Tibial nerve (tissue), 4 donors: ENCODE data around the gene PROB1. TPM values are rescaled to one million over a fixed set of nuclear protein-coding genes. Genes with fewer than 3 reads are reported as not detected.
"Not testable (repeated sequence)": the region's sequence is repeated elsewhere in the genome, so short reads cannot be mapped to it uniquely, and the experiment has no call there.

Experiments used
- DNase-seq, 2 donors: peaks; one replicate each; pipeline ENCODE4 v3.0.0-alpha.2; 2019; ENCODE audit warnings: low spot score in 2 of 2
- H3K27ac ChIP-seq, 4 donors: fragments of 200-600 bp; sonication (generic) in 3 of 4; one replicate each; pipeline ENCODE4 v1.5.1; 2017 to 2019; ENCODE audit warnings: mild to moderate bottlenecking in 1 of 4
- H3K27me3 ChIP-seq, 2 donors: fragments of 200-600 bp; sonication (generic) in 1 of 2; one replicate each; pipeline versions ENCODE4 v1.5.1 to v1.6.0; 2017 to 2019
- H3K36me3 ChIP-seq, 3 donors: fragments of 200-600 bp; sonication (generic); one replicate each; pipeline ENCODE4 v1.5.1; 2018 to 2019
- H3K4me1 ChIP-seq, 4 donors: fragments of 200-600 bp; sonication (generic) in 3 of 4; one replicate each; pipeline ENCODE4 v1.5.1; 2017 to 2019
- H3K4me3 ChIP-seq, 4 donors: fragments of 200-600 bp; sonication (generic) in 3 of 4; one replicate each; pipeline ENCODE4 v1.5.1; 2017 to 2019; ENCODE audit warnings: mild to moderate bottlenecking in 1 of 4, moderate library complexity in 1 of 4
- H3K9me3 ChIP-seq, 4 donors: fragments of 200-600 bp; sonication (generic) in 3 of 4; one replicate each; pipeline ENCODE4 v1.5.1; 2017 to 2019
- EP300 ChIP-seq, 2 donors: sonication (generic); formaldehyde crosslinking; IDR thresholded peaks; one replicate each; pipeline ENCODE4 v1.6.1; 2017; ENCODE audit warnings: antibody characterized with exemption in 2 of 2, mild to moderate bottlenecking in 1 of 2
- POLR2A ChIP-seq, 2 donors: fragments of 450-650 bp; IDR thresholded peaks; one replicate each; pipeline ENCODE4 v1.6.1; 2017; ENCODE audit warnings: antibody characterized with exemption in 2 of 2, mild to moderate bottlenecking in 2 of 2, moderate library complexity in 2 of 2
- WGBS, 2 donors: methylation state at CpG; one replicate each; pipeline ENCODE4 v1.1.5; 2018; 5-methylcytosine and 5-hydroxymethylcytosine counted together
- total RNA-seq, 4 donors: library from RNA; depleted of rRNA; stranded (reverse); fragments of >200 nt; gene quantifications; one replicate each; pipeline ENCODE4 v1.1.0, GENCODE V29; 2016
- TF ChIP-seq, protein P1 (sequence below), 5 experiments: fragments of 200-600 bp in 3 of 5; fragments of 450-650 bp in 2 of 5; sonication (generic) in 3 of 5; IDR thresholded peaks; one replicate each; pipeline ENCODE4 v1.5.1; 2016 to 2019; ENCODE audit warnings: antibody characterized with exemption in 5 of 5, mild to moderate bottlenecking in 3 of 5, moderate library complexity in 2 of 5

Gene PROB1
- total RNA-seq, 4 donors from 2014 or later, result 0.63 to 3.6 (median 1.3) TPM

DNA sequence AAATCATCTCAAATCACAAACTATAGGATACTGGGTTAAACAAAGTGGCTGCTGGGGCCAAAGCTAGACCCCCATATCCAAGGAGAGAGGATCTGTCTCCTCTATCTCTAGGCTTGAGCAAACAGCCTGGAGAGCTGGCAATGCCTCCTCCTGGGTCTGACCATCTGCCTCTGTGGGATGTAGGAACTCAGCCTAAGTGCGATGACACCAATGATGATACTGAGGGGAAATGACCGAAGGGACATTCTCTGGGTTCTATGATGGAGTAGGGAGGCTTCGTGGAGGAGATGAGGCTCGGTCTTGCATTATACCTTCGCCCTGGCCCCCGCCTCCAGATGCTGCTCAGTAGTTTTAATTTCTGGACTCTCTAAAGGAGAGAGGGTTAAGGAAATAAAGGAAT lies 18.2 kb upstream of the PROB1 start:
- Histone ChIP-seq H3K27me3 (no peaks in the 10 kb centered on the region), H3K9me3 (no peaks in the 10 kb centered on the region), H3K36me3 (peaks cover 0 to 36% (median 0%) of the 10 kb centered on the region in 3 donors), H3K4me1 (peaks cover 0 to 36% (median 12%) of the 10 kb centered on the region in 4 donors), H3K27ac (peak overlapping the region in 2 of 4 donors; percentile 81 to 83), H3K4me3 (no peak overlapping the region)
- 95 to 97% methylated on average over 6 of the region's 6 CpGs for WGBS, 2 donors
- no peak for DNase-seq
- TF ChIP-seq, protein P1, sequence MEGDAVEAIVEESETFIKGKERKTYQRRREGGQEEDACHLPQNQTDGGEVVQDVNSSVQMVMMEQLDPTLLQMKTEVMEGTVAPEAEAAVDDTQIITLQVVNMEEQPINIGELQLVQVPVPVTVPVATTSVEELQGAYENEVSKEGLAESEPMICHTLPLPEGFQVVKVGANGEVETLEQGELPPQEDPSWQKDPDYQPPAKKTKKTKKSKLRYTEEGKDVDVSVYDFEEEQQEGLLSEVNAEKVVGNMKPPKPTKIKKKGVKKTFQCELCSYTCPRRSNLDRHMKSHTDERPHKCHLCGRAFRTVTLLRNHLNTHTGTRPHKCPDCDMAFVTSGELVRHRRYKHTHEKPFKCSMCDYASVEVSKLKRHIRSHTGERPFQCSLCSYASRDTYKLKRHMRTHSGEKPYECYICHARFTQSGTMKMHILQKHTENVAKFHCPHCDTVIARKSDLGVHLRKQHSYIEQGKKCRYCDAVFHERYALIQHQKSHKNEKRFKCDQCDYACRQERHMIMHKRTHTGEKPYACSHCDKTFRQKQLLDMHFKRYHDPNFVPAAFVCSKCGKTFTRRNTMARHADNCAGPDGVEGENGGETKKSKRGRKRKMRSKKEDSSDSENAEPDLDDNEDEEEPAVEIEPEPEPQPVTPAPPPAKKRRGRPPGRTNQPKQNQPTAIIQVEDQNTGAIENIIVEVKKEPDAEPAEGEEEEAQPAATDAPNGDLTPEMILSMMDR (IDR thresholded peaks at IDR 0.05), result no peak
- TF ChIP-seq POLR2A (IDR thresholded peaks at IDR 0.05) (no peak), EP300 (IDR thresholded peaks at IDR 0.05) (no peak)

DNA sequence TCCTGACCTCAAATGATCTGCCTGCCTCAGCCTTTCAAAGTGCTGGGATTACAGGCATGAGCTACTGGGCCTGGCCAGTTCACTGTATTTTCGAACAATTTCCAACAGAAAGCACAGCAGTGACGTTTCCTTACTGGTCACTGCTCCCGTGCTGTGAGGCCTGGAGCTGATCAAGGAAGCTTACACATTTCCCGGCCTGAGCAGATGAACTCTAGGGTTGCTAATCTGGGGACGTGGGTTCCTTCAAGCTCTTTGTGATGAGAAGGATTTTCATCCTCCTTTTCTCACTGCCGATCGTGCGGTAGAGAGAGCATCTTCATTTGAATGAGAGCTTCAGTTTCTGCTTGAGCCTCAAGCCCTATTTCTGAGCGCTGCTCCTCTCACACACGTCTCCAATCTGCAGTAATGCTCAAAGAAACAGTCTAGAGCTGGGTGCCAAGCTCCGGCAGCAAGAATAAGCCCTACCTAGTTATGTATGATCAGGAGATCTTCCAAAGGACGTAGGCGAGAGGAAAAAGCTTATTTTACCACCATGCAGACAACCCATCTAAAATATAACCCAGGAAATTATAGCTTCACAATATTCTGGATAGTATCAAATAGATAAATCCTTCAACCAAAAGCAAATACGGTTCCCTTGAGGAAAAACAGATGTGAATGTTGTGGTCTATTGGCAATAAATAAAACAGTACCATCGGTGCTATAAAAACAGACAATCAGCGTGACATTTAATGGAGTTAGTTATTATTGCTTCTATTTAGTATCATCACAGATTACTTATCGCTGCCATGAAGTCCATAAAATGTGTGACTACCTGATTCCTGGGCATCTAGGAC lies 16.3 kb upstream of the PROB1 start:
- H3K27ac ChIP-seq, result peak overlapping the region in 2 of 4 donors; percentile 32 to 35
- no peak overlapping the region for H3K4me3 ChIP-seq
- H3K27me3 ChIP-seq, result no peaks in the 10 kb centered on the region
- TF ChIP-seq, protein P1 (IDR thresholded peaks at IDR 0.05), result no peak
- DNase-seq, result no peak
- H3K36me3 ChIP-seq, result peaks cover 0 to 24% (median 0%) of the 10 kb centered on the region in 3 donors
- peaks cover 0 to 23% (median 10%) of the 10 kb centered on the region in 4 donors for H3K4me1 ChIP-seq
- no peaks in the 10 kb centered on the region for H3K9me3 ChIP-seq
- WGBS, 2 donors, result 71 to 81% methylated on average over 17 of the region's 17 CpGs

DNA sequence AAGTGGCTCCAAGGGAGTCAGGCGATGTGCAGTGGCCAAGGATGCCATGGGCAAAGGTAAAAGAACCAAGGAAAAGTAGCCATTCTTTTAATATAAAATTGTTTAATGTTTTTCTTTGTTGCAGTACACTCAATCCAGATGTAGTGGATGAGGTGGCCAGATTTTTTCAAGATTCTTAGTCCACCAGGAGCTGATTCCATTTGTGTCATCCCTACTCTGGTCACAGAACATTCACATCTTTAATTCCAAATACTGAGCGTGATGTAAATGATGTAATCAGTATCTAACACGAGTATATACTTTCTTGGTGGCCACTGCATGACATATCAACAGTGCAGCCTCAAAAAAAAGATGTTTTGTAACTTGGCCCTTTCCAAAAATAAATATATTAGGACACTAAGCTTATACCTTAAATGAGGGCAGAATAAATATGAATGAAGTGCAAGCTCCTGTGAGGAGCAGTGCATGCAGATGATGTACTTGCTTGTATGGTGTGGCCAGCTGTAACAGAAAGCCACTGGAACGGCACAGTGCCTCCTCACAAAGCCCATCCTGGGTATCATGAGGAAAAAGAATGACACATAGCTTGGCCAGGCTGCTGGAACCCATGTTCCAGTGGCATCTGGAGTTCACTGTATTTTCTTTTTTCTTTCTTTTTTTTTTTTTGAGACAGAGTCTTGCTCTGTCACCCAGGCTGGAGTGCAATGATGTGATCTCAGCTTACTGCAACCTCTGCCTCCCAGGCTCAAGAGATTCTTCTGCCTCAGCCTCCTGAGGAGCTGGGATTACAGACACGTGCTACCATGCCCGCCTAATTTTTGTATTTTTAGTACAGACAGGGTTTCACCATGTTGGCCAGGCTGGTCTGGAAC lies 15.5 kb upstream of the PROB1 start:
- WGBS, 2 donors, result 52 to 61% methylated on average over 6 of the region's 6 CpGs
- Histone ChIP-seq H3K4me1 (peaks cover 0 to 15% (median 4%) of the 10 kb centered on the region in 4 donors), H3K36me3 (peaks cover 0 to 24% (median 0%) of the 10 kb centered on the region in 3 donors), H3K27ac (peak overlapping the region in 2 of 4 donors; percentile 32 to 35), H3K4me3 (no peak overlapping the region), H3K9me3 (no peaks in the 10 kb centered on the region), H3K27me3 (no peaks in the 10 kb centered on the region)
- no peak for DNase-seq
- TF ChIP-seq POLR2A (IDR thresholded peaks at IDR 0.05), result no peak
- TF ChIP-seq, protein P1 (IDR thresholded peaks at IDR 0.05), result no peak
- TF ChIP-seq EP300 (IDR thresholded peaks at IDR 0.05), result no peak

DNA sequence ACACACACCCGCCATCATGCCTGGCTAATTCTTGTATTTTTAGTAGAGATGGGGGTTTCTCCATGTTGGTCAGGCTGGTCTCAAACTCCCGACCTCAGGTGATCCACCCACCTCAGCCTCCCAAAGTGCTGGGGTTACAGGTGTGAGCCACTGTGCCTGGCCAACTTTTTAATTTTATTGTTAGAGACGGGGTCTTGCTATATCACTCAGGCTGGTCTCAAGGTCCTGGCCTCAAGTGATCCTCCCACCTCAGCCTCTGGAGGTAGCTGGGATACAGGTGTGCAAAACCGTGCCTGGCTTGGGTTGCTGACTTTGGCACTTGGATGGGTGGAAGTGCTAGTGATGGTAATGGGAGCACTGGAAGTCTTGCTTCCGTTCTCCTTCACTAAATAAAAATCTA lies 14.2 kb upstream of the PROB1 start:
- not testable (repeated sequence) for H3K9me3 ChIP-seq, H3K4me3 ChIP-seq, DNase-seq, H3K27me3 ChIP-seq, H3K27ac ChIP-seq, H3K4me1 ChIP-seq
- H3K36me3 ChIP-seq, result peaks cover 0 to 24% (median 0%) of the 10 kb centered on the region in 3 donors
- 85 to 89% methylated on average over 5 of the region's 5 CpGs for WGBS, 2 donors

DNA sequence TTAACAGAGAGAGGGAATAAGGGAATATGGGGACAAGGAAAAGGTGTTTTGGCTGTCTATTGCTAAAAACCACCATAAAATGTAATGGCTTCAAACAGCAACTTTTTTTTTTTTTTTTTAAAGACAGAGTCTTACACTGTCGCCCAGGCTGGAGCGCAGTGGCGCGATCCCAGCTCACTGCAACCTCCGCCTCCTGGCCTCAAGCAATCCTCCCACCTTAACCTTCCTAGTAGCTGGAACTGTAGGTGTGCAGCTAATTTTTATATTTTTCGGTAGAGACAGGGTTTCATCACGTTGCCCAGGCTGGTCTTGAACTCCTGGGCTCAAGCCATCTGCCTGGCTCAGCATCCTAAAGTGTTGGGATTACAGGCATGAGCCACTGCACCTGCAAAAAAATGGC lies 13.3 kb upstream of the PROB1 start:
- Histone ChIP-seq H3K27me3 (no peaks in the 10 kb centered on the region), H3K9me3 (no peaks in the 10 kb centered on the region), H3K27ac (no peak overlapping the region), H3K36me3 (peaks cover 0 to 18% (median 0%) of the 10 kb centered on the region in 3 donors), H3K4me1 (peaks cover 2 to 11% (median 8%) of the 10 kb centered on the region in 4 donors), H3K4me3 (no peak overlapping the region)
- no peak for TF ChIP-seq EP300 (IDR thresholded peaks at IDR 0.05)
- no peak for TF ChIP-seq POLR2A (IDR thresholded peaks at IDR 0.05)
- TF ChIP-seq, protein P1 (IDR thresholded peaks at IDR 0.05), result no peak
- DNase-seq, result no peak
- 91% methylated on average over 7 of the region's 7 CpGs for WGBS, 2 donors
